Epithelial cell of proximal tubule (primary cell): ENCODE measurements around the gene KLHL3. TPM values are rescaled to one million over a fixed set of nuclear protein-coding genes. Genes with fewer than 3 reads are reported as not detected.
"Not testable (repeated sequence)": the region's sequence is repeated elsewhere in the genome, so short reads cannot be mapped to it uniquely, and the experiment has no call there.

ENCODE experiments used
- DNase-seq: peaks from one replicate; pipeline ENCODE4 v3.0.0-alpha.2; 2011; ENCODE audit warnings: low read depth
- H3K4me3 ChIP-seq: 2 replicates; pipeline ENCODE4 v1.5.1; 2011; ENCODE audit warnings: low read depth, mild to moderate bottlenecking, low read length
- CTCF ChIP-seq: conservative IDR thresholded peaks from 2 replicates; pipeline ENCODE4 v1.5.1; 2012; ENCODE audit warnings: low read depth, mild to moderate bottlenecking, low read length
- total RNA-seq: library from RNA; depleted of rRNA; stranded (reverse); fragments of >200 nt; gene quantifications from 2 replicates; pipeline ENCODE4 v1.2.3, GENCODE V29; 2015

The KLHL3 gene
- total RNA-seq, 1 donor from 2014 or later, result 1.1 TPM

GRCh38 chr5:137648361-137648760 is 87.5 kb downstream of the KLHL3 start:
- DNase-seq, result no peak
- H3K4me3 ChIP-seq, result no peak overlapping the region
- no peak for TF ChIP-seq CTCF

GRCh38 chr5:137647401-137647800 is 88.5 kb downstream of the KLHL3 start:
- no peak overlapping the region for H3K4me3 ChIP-seq
- DNase-seq, result no peak
- no peak for TF ChIP-seq CTCF

GRCh38 chr5:137646761-137647160 is 89.1 kb downstream of the KLHL3 start:
- no peak for TF ChIP-seq CTCF
- DNase-seq, result no peak
- H3K4me3 ChIP-seq, result no peak overlapping the region

- H3K4me3 ChIP-seq, result not testable (repeated sequence)
Observed at GRCh38 chr5:137643081-137643480, 92.8 kb downstream of the KLHL3 start.

GRCh38 chr5:137642091-137642490 is 93.8 kb downstream of the KLHL3 start:
- H3K4me3 ChIP-seq, result no peak overlapping the region
- TF ChIP-seq CTCF, result no peak
- DNase-seq, result no peak

More at GRCh38 chr5:137643081-137643480, 92.8 kb downstream of the KLHL3 start:
- not testable (repeated sequence) for DNase-seq

- DNase-seq, result no peak
- H3K4me3 ChIP-seq, result no peak overlapping the region
- TF ChIP-seq CTCF, result no peak
Observed at GRCh38 chr5:137641148-137641547, 94.7 kb downstream of the KLHL3 start.

GRCh38 chr5:137639645-137640044 is 96.2 kb downstream of the KLHL3 start:
- TF ChIP-seq CTCF, result no peak
- H3K4me3 ChIP-seq, result no peak overlapping the region
- DNase-seq, result no peak

- H3K4me3 ChIP-seq, result no peak overlapping the region
- TF ChIP-seq CTCF, result no peak
- no peak for DNase-seq
Observed at GRCh38 chr5:137638841-137639240, 97.0 kb downstream of the KLHL3 start.
